ENCODE measurements around the gene EPGN.

- TF ChIP-seq CTCF (IDR thresholded peaks at IDR 0.05; ENCODE audit: borderline replicate concordance, extremely low read depth, low read length, poor library complexity, severe bottlenecking): no peak
- TF ChIP-seq EZH2 (IDR thresholded peaks at IDR 0.05; ENCODE audit: borderline replicate concordance, low read depth, low read length, severe bottlenecking): no peak
Measured at GRCh38 chr4:74365761-74366160, 57.5 kb downstream of the EPGN start.

Data from DND-41 (cell line).